ENCODE measurements around the gene SLC6A3. TPM values are rescaled to one million over a fixed set of nuclear protein-coding genes. Genes with fewer than 3 reads are reported as not detected.

Gene SLC6A3
- total and polyA plus RNA-seq, 9 of the 15 experiments (the other 6 are each of a cell fraction or from before 2014, with no cell fraction given) = not detected

DNA sequence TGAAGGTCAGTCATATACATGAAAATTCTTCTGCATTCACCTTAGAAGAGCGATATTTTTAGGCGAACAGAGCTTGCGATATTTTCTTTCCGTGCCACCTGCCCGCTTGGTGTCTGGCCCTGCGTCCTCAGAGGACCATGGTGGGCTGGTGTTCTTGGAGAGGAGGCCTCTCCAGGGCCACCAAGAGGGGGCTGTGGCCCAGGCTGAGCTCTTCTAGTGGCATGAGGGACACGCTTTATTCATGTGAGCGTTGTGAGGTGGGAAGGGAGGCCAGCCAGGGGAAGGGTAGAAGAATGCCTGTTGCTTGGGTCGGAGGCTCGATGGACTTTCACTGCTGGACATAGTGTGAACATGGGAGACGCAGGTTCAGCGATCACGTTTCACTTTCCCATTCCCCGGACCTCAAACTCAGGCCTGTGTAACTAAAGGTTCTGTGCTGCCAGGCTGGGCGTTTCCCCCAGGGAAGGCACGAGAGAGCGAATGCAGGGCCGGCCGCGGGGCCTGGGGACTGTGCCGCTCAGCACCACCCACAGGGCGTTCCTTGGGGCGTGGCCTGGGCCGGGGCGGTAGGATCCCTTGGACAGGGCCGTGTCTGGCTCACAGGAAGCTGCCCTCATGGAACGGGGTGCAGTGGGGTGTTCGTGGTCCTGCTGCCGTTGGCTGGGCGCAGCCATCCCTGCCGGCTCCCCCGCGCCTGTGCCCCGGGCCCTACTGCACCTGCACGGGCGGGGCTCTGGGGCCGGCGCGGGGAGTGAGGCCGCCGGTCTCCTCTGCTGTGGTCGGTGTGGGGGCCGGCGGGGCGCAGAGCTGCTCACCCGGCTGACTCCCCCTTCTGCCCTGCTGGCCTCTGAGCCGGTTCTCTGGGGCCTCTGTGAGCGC lies 59.6 kb downstream of the SLC6A3 start (continued):
- TF ChIP-seq, protein P1, sequence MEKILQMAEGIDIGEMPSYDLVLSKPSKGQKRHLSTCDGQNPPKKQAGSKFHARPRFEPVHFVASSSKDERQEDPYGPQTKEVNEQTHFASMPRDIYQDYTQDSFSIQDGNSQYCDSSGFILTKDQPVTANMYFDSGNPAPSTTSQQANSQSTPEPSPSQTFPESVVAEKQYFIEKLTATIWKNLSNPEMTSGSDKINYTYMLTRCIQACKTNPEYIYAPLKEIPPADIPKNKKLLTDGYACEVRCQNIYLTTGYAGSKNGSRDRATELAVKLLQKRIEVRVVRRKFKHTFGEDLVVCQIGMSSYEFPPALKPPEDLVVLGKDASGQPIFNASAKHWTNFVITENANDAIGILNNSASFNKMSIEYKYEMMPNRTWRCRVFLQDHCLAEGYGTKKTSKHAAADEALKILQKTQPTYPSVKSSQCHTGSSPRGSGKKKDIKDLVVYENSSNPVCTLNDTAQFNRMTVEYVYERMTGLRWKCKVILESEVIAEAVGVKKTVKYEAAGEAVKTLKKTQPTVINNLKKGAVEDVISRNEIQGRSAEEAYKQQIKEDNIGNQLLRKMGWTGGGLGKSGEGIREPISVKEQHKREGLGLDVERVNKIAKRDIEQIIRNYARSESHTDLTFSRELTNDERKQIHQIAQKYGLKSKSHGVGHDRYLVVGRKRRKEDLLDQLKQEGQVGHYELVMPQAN (IDR thresholded peaks at IDR 0.05; ENCODE audit: borderline replicate concordance) = no peak
- TF ChIP-seq, protein P2, sequence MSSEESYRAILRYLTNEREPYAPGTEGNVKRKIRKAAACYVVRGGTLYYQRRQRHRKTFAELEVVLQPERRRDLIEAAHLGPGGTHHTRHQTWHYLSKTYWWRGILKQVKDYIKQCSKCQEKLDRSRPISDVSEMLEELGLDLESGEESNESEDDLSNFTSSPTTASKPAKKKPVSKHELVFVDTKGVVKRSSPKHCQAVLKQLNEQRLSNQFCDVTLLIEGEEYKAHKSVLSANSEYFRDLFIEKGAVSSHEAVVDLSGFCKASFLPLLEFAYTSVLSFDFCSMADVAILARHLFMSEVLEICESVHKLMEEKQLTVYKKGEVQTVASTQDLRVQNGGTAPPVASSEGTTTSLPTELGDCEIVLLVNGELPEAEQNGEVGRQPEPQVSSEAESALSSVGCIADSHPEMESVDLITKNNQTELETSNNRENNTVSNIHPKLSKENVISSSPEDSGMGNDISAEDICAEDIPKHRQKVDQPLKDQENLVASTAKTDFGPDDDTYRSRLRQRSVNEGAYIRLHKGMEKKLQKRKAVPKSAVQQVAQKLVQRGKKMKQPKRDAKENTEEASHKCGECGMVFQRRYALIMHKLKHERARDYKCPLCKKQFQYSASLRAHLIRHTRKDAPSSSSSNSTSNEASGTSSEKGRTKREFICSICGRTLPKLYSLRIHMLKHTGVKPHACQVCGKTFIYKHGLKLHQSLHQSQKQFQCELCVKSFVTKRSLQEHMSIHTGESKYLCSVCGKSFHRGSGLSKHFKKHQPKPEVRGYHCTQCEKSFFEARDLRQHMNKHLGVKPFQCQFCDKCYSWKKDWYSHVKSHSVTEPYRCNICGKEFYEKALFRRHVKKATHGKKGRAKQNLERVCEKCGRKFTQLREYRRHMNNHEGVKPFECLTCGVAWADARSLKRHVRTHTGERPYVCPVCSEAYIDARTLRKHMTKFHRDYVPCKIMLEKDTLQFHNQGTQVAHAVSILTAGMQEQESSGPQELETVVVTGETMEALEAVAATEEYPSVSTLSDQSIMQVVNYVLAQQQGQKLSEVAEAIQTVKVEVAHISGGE (CRISPR knock-in tag; IDR thresholded peaks at IDR 0.05) = no peak
- TF ChIP-seq RBFOX2 (IDR thresholded peaks at IDR 0.05; ENCODE audit: low read depth, low read length) (peak; percentile 46), ZC3H11A (IDR thresholded peaks at IDR 0.05; ENCODE audit: low read depth, low read length) (no peak), RAD51 (IDR thresholded peaks at IDR 0.05; ENCODE audit: borderline replicate concordance, low read depth) (no peak), FOXJ3 (CRISPR knock-in tag; IDR thresholded peaks at IDR 0.05) (no peak), FOSL1 (tag; conservative IDR thresholded peaks at IDR 0.05) (no peak), PTBP1 (IDR thresholded peaks at IDR 0.05; ENCODE audit: low read depth, low read length) (no peak), L3MBTL2 (IDR thresholded peaks at IDR 0.05) (no peak), SAFB2 (IDR thresholded peaks at IDR 0.05; ENCODE audit: borderline replicate concordance, low read depth, low read length, severe bottlenecking) (no peak), GABPB1 (CRISPR knock-in tag; IDR thresholded peaks at IDR 0.05) (0 out of 2 replicates have a peak, but pooled peaks have one; percentile 5), TAL1 (IDR thresholded peaks at IDR 0.05) (no peak), TARDBP (IDR thresholded peaks at IDR 0.05) (no peak)
- TF ChIP-seq, protein P3, sequence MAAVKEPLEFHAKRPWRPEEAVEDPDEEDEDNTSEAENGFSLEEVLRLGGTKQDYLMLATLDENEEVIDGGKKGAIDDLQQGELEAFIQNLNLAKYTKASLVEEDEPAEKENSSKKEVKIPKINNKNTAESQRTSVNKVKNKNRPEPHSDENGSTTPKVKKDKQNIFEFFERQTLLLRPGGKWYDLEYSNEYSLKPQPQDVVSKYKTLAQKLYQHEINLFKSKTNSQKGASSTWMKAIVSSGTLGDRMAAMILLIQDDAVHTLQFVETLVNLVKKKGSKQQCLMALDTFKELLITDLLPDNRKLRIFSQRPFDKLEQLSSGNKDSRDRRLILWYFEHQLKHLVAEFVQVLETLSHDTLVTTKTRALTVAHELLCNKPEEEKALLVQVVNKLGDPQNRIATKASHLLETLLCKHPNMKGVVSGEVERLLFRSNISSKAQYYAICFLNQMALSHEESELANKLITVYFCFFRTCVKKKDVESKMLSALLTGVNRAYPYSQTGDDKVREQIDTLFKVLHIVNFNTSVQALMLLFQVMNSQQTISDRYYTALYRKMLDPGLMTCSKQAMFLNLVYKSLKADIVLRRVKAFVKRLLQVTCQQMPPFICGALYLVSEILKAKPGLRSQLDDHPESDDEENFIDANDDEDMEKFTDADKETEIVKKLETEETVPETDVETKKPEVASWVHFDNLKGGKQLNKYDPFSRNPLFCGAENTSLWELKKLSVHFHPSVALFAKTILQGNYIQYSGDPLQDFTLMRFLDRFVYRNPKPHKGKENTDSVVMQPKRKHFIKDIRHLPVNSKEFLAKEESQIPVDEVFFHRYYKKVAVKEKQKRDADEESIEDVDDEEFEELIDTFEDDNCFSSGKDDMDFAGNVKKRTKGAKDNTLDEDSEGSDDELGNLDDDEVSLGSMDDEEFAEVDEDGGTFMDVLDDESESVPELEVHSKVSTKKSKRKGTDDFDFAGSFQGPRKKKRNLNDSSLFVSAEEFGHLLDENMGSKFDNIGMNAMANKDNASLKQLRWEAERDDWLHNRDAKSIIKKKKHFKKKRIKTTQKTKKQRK (IDR thresholded peaks at IDR 0.05; ENCODE audit: borderline replicate concordance, low read depth, low read length) = no peak
- TF ChIP-seq, protein P4, sequence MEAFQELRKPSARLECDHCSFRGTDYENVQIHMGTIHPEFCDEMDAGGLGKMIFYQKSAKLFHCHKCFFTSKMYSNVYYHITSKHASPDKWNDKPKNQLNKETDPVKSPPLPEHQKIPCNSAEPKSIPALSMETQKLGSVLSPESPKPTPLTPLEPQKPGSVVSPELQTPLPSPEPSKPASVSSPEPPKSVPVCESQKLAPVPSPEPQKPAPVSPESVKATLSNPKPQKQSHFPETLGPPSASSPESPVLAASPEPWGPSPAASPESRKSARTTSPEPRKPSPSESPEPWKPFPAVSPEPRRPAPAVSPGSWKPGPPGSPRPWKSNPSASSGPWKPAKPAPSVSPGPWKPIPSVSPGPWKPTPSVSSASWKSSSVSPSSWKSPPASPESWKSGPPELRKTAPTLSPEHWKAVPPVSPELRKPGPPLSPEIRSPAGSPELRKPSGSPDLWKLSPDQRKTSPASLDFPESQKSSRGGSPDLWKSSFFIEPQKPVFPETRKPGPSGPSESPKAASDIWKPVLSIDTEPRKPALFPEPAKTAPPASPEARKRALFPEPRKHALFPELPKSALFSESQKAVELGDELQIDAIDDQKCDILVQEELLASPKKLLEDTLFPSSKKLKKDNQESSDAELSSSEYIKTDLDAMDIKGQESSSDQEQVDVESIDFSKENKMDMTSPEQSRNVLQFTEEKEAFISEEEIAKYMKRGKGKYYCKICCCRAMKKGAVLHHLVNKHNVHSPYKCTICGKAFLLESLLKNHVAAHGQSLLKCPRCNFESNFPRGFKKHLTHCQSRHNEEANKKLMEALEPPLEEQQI (IDR thresholded peaks at IDR 0.05) = no peak
